HG03521 (cell line): ENCODE results near the gene PPARGC1A.

Experiments used
- ATAC-seq: cut with Tn5 transposase; IDR thresholded peaks from one replicate; pipeline ENCODE4 v1.9.1; 2021; ENCODE audit warnings: mild to moderate bottlenecking, moderate library complexity; ENCODE audit not compliant: unreplicated experiment

The PPARGC1A gene

GRCh38 chr4:23839279-23839678 is 50.6 kb downstream of the PPARGC1A start:
- no peak for ATAC-seq

- no peak for ATAC-seq
Observed at GRCh38 chr4:23838607-23839006, 51.2 kb downstream of the PPARGC1A start.

GRCh38 chr4:23838131-23838530 is 51.7 kb downstream of the PPARGC1A start:
- ATAC-seq: no peak

GRCh38 chr4:23837371-23837770 is 52.5 kb downstream of the PPARGC1A start:
- ATAC-seq: no peak

GRCh38 chr4:23835774-23836478 is 53.9 kb downstream of the PPARGC1A start:
- no peak for ATAC-seq

- ATAC-seq: no peak
Observed at GRCh38 chr4:23828779-23829178, 61.1 kb downstream of the PPARGC1A start.

GRCh38 chr4:23828020-23828715 is 61.7 kb downstream of the PPARGC1A start:
- no peak for ATAC-seq

GRCh38 chr4:23822181-23822580 is 67.7 kb downstream of the PPARGC1A start:
- ATAC-seq: no peak

- no peak for ATAC-seq
Observed at GRCh38 chr4:23819041-23819511, 70.8 kb downstream of the PPARGC1A start.

- no peak for ATAC-seq
Observed at GRCh38 chr4:23818097-23818885, 71.6 kb downstream of the PPARGC1A start.

- no peak for ATAC-seq
Observed at GRCh38 chr4:23814996-23815660, 74.7 kb downstream of the PPARGC1A start.

GRCh38 chr4:23814587-23814986 is 75.3 kb downstream of the PPARGC1A start:
- no peak for ATAC-seq

GRCh38 chr4:23811161-23811560 is 78.7 kb downstream of the PPARGC1A start:
- no peak for ATAC-seq

- ATAC-seq: no peak
Observed at GRCh38 chr4:23805450-23805851, 84.4 kb downstream of the PPARGC1A start.

GRCh38 chr4:23789762-23790161 is 100.1 kb downstream of the PPARGC1A start:
- no peak for ATAC-seq

GRCh38 chr4:23788460-23788859 is 101.4 kb downstream of the PPARGC1A start:
- no peak for ATAC-seq

- ATAC-seq: no peak
Observed at GRCh38 chr4:23788027-23788426, 101.8 kb downstream of the PPARGC1A start.

- no peak for ATAC-seq
Observed at GRCh38 chr4:23782778-23783437, 106.9 kb downstream of the PPARGC1A start.

GRCh38 chr4:23779839-23780238 is 110.0 kb downstream of the PPARGC1A start:
- ATAC-seq: no peak

- no peak for ATAC-seq
Observed at GRCh38 chr4:23779422-23779821, 110.4 kb downstream of the PPARGC1A start.

- no peak for ATAC-seq
Observed at GRCh38 chr4:23775694-23776093, 114.2 kb downstream of the PPARGC1A start.
